NCI-H146 treated with DMSO at 0.1 percent for 48 hours (cell line): Measurements from ENCODE around the gene AGBL1.

Experiments
- DNase-seq: peaks from one replicate; lab custom pipeline; 2025; ENCODE audit not compliant: unreplicated experiment; lab: John Stamatoyannopoulos, UW

The AGBL1 gene

GRCh38 chr15:86629409-86630356, 550.0 kb downstream of the AGBL1 start:
- no peak for DNase-seq

GRCh38 chr15:86630946-86631345, 551.3 kb downstream of the AGBL1 start:
- no peak for DNase-seq

DNA sequence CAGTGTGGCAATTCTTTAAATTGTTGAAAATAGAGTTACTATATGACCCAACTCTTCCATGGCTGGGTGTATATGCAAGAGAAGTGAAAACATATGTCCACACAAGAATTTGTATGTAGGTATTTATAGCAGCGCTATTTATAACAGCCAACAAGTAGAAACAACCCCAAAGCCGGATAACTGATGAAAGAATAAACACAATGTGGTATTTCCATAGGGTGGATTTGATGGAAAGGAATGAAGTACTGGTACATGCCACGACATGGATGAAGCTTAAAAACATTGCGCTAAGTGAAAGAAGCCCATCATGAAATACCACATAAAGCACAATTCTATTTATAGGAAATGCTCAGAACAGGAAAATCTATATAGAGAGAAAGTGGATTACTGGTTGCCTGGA, 554.5 kb downstream of the AGBL1 start:
- DNase-seq: no peak

DNA sequence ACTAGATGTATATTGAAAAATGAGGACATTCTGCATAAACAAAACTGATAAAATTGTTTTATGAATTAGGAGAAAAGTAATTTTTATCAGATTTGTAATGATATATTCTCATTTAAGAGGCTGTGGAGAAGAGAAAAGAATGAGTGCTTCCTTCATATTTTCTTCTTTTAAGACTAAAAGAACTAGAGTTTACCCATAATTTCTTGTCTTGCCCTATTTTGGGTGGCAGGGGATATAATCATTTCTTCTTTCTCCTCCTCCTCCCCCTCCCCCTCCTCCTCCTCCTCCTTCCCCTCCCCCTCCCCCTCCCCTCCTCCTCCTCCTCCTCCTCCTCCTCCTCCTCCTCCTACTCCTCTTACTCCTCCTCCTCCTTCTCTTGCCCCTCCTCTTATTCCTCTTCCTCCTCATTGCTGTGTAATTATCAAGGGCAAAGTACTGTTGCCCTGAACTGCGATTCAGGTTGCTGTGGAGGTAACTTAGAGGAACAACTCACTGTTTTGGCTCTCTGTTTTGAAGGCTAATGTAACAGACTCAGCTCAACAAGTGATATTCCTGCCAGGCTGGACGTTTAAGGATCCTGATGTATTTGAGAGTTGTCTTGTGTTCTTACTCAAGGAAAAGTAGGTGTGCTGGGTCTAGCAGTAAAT, 555.4 kb downstream of the AGBL1 start:
- DNase-seq: no peak

- DNase-seq: peak; percentile 86
Measured at GRCh38 chr15:86644339-86644738, 564.7 kb downstream of the AGBL1 start.

DNA sequence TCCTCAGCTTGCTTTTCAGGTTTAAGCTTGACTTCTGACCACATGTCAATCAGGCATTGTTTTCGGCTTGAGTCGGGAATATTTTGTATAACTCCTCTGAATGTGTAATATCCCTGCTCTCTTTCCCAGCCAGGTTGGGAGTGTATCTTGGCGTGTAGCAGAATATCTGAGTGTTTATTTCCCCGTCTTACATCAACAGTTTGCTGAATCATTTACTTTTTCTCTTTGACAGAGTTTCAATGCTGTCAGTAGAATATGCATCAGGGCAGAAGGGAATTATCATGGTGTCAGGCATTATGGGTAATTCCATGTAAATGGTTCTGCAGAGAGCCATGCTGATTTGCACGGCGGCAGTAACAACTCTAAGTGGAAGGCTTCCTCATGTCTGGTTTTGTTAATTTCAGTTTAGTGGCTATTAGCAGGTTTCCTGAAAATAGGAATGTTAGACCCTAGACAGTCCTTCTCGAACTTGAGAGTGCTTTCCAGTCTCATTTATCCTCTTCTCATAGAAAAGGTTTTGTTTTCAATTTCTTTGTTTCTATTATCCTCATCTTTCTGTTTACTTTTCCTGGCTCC, 566.3 kb downstream of the AGBL1 start:
- DNase-seq: no peak

DNA sequence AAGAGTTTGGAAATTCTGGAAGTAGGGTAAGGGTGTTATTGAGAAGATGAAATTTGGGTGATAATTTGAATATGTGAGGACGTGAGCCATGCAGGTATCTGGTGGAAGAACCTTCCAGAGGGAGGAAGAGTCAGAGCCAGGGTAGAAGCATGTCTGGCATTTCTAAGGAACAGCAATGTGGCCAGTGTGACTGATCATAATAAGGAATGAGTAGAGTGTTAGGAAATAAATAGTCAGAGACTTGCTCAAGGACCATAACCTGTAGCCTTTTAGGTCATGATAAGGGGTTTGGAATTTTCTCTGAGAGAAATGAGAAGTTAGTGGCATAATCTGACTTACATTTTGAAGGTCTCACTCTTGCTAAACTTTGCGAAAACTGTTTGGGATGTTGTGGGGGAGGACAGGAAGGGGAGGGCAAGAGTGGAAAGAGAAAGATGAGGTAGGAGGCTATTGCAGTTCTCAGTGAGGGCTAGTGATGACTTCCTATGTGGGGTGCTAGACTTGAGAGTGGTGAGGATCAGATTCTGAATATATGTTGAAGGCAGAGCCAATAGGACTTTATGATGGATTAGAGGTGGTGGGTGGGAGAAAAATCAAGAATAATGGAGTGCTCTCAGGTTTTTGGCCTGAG, 568.3 kb downstream of the AGBL1 start:
- no peak for DNase-seq

GRCh38 chr15:86649277-86649676, 569.6 kb downstream of the AGBL1 start:
- no peak for DNase-seq

DNA sequence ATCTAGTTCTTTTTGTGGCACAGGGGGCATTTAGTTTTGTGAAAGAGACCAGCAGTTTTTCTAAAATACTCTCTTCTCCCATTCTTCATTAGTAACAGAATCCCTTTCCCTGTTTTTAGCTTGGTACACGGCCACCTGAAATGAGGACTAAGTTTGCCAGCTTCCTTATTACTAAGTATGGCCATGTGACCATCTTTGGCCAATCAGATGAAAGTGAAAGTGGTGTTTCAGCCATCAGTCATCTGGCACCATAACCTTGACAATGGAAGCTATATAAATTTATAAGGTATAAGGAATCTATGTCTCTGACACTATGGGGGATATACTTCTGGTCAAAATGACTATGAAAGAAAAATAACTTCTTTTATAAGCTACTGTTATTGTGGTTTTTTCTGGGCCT, 570.4 kb downstream of the AGBL1 start:
- DNase-seq: no peak

DNA sequence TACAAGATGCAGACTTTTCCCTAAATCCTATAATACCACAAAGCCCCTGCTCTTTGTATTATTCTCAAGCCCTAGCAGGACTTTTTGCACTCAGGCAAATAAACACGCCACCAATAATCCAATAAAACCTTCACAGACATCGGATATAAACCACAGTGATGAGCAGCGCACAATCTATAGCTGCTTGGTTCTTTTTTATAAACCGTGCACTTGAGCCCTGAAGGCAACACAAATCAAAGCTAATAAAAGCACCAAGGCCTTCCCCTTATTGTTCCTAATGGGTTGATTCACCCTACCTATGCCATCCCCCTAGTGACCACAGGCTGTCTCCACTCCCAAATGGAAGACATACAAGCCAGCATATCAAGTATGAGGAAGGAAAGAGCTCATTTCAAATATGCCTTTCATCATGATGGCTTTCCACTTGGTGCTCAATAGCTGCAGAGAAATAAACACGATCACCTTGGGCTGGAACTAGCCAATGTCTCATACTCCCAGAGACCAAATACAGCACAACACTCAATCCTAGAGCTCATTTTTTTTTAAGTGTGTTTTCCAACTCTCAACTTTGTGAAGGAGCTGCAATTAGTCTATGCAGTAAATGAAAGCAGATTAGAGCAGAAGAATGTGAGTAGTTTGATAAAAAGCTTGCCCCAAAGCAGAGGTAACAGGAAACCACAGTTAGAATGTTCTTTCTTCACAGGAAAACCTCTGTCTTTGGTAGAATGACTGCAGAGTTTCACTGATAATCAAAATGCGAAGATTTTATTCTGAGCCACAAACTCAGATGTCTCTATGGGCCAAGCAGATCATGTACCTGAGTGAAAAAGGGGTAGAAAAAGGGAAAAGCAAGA, 573.9 kb downstream of the AGBL1 start:
- peak; percentile 55 for DNase-seq

DNA sequence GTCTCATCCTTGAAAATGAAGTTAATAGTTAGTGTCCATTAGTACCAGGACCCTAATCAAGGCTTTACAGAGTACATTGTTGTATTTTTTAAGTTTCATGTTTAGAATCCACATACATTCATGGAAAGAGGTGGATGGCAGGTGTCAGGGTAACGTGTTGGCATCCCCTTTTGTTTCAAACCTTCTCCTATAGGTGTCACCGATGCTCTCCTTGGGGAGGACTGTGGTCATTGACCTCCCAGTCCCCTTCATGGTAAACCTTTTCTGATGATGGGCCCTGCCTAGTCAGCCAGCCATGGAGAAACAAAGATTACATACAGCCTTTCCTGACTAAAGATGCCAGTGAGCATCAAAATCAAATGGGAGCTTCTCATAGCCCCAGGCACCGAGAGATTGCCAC, 574.8 kb downstream of the AGBL1 start:
- no peak for DNase-seq

- no peak for DNase-seq
Measured at GRCh38 chr15:86657305-86657704, 577.6 kb downstream of the AGBL1 start.

DNA sequence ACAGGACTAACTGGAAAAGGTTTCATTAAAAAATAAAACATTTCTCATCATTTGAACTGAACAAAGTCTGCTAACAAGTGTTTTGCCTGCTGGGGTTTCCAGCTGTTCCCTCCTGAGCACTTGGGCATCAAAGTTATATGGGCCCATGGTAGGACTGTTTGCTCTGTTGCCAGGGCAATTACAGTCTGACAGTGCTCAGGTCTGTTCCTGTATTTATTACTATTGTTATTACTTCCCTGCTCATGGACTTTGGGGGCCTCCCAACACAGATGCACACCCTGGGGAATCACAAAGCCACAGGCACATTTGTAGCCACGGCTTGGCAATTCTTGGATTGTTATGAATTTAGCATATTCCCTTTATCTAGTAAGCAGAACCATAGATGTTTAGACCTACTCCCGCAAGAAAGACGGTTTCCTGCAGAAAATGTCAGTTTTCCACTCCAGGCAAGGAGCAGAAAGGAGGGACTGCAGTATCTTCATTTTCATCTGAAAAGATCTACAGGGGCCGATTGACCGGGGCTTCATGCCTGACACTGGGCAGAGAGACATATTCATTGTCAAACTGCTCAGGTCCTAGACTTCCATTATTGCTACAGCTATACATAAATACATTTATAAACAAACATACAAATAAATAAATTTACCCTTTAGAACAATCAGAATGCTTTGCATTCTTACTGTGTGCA, 580.2 kb downstream of the AGBL1 start:
- DNase-seq: no peak

- DNase-seq: no peak
Measured at GRCh38 chr15:86661580-86661979, 581.9 kb downstream of the AGBL1 start.

GRCh38 chr15:86663304-86663703, 583.6 kb downstream of the AGBL1 start:
- DNase-seq: peak; percentile 76

- peak; percentile 90 for DNase-seq
Measured at GRCh38 chr15:86663979-86664378, 584.3 kb downstream of the AGBL1 start.

GRCh38 chr15:86664581-86664980, 584.9 kb downstream of the AGBL1 start:
- DNase-seq: no peak

DNA sequence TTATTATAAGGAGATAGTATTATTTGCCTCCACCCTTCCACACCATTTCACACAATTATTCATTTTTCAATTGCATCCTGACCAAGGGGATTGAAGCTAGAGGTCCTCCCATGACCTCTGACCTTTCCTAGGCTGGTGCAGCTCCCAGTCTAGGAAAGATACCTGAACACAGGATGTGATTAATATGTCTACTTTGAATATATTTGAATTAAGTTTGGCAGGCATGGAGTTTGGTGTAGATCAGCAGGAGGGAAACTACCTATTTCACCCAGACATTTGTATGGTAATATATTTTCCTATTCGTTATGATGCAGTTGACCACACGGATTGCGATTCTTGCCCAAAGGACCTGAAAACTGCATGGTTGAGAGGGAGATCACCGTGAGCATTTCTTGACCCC, 596.3 kb downstream of the AGBL1 start:
- no peak for DNase-seq

DNA sequence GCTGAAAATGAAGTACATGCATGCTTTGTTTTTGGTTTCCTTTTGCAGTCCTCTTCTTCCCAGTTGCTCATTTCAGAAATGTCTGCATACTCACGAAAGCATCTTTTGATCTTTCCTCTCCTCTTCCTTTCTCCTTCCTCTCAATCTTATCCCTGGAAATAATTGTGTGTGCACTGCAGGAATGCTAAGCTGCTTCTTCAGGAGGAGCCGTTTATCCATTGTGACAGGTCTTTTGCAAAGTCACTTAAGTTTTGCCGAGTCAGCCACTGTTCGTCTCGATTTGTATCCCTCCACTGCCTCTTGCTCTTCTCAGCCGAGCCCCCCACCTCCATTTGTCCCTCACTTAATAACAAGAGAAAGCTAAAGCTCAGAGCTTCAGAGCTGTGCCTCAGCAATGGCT, 597.6 kb downstream of the AGBL1 start:
- DNase-seq: no peak

GRCh38 chr15:86685263-86685662, 605.6 kb downstream of the AGBL1 start:
- no peak for DNase-seq
